Measurements from ENCODE around the gene XYLT1. TPM values are rescaled to one million over a fixed set of nuclear protein-coding genes. Genes with fewer than 3 reads are reported as not detected.

The XYLT1 gene
- polyA plus RNA-seq, 1 donor, result 5.5 TPM

- no peak for DNase-seq (ENCODE audit: low read depth)
These were observed 66.8 kb downstream of the XYLT1 start for GRCh38 chr16:17403859-17404545.

- no peak for DNase-seq (ENCODE audit: low read depth)
These were observed 67.5 kb downstream of the XYLT1 start for GRCh38 chr16:17403156-17403809.

GRCh38 chr16:17397499-17397891, 73.3 kb downstream of the XYLT1 start:
- DNase-seq (ENCODE audit: low read depth), result no peak

GRCh38 chr16:17396762-17397498, 73.8 kb downstream of the XYLT1 start:
- no peak for DNase-seq (ENCODE audit: low read depth)

GRCh38 chr16:17395849-17396480, 74.8 kb downstream of the XYLT1 start:
- no peak for DNase-seq (ENCODE audit: low read depth)

GRCh38 chr16:17392857-17393692, 77.7 kb downstream of the XYLT1 start:
- no peak for DNase-seq (ENCODE audit: low read depth)

GRCh38 chr16:17392127-17392856, 78.5 kb downstream of the XYLT1 start:
- no peak for DNase-seq (ENCODE audit: low read depth)

GRCh38 chr16:17391715-17392114, 79.0 kb downstream of the XYLT1 start:
- no peak for DNase-seq (ENCODE audit: low read depth)

- DNase-seq (ENCODE audit: low read depth), result no peak
These were observed 81.4 kb downstream of the XYLT1 start for GRCh38 chr16:17389384-17389783.

GRCh38 chr16:17387256-17387655, 83.5 kb downstream of the XYLT1 start:
- DNase-seq (ENCODE audit: low read depth), result no peak

- no peak for DNase-seq (ENCODE audit: low read depth)
These were observed 84.5 kb downstream of the XYLT1 start for GRCh38 chr16:17386229-17386628.

GRCh38 chr16:17384471-17384870, 86.3 kb downstream of the XYLT1 start:
- DNase-seq (ENCODE audit: low read depth), result no peak

GRCh38 chr16:17382949-17383863, 87.6 kb downstream of the XYLT1 start:
- DNase-seq (ENCODE audit: low read depth), result no peak

GRCh38 chr16:17382514-17382913, 88.2 kb downstream of the XYLT1 start:
- no peak for DNase-seq (ENCODE audit: low read depth)

GRCh38 chr16:17381784-17382183, 89.0 kb downstream of the XYLT1 start:
- DNase-seq (ENCODE audit: low read depth), result no peak

- no peak for DNase-seq (ENCODE audit: low read depth)
These were observed 90.1 kb downstream of the XYLT1 start for GRCh38 chr16:17380613-17381012.

- peak; percentile 56 for DNase-seq (ENCODE audit: low read depth)
These were observed 91.6 kb downstream of the XYLT1 start for GRCh38 chr16:17379121-17379571.

- DNase-seq (ENCODE audit: low read depth), result no peak
These were observed 93.1 kb downstream of the XYLT1 start for GRCh38 chr16:17377360-17378324.

All from forelimb muscle (tissue), 1 donor.